ENCODE data around the gene PTH. TPM values are rescaled to one million over a fixed set of nuclear protein-coding genes. Genes with fewer than 3 reads are reported as not detected.
A peak's percentile ranks its signal among the peaks of the same experiment; 100 is the strongest.

Gene PTH
- total RNA-seq, 2 donors from 2014 or later, result not detected

DNA sequence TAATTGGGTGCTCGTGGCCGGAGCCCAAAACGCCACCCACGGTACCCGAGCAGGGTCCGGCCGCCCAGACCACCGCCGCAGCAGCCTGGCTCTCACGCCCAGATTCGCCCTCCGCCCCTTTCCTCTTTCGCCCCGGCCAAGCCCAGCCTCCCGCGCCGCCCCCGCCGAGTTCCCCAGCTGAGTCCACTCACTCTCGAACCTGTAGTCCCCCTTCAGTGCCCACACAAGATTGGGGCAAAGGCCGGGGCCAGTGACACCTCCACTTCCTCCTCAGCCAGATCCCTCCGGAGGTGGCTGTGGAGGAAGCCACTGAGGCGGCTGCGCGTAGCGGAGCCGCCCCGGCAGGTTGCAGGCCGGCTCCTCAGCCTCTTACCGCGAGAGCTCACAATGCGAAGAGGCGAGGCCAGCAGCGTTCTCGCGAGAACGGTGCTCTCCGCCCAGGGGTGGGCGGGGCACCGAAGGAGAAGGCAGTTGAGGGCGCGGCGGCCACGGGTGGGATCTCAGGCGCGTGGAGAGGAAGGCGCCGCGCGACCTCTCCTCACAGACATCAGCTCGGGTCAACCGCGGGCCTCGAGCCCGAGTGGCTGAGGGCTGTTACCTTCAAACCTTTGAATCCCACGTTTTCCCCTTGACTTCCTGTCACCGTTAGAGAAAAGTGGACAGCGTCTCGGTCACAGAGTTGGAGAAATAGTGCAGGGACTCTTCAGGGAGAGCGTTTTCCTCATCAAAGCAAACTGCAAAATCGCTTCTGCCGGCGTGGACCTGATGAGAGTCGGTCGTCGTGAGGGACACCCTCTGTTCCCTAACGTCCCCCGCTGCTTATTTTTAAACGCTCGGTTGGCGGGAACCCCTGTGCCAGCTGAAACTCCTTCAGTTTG, 32.7 kb downstream of the PTH start, which contains the start of gene BTBD10:
TSS of gene BTBD10 (minus strand) at position 322 of the 878 bp plus-strand sequence. CDS start 18,098 bp downstream, outside the sequence.
- DNase-seq (ENCODE audit: low spot score), result peak; percentile 89
- H3K27me3 ChIP-seq, result no peaks in the 10 kb centered on the region
- no peaks in the 10 kb centered on the region for H3K36me3 ChIP-seq
- H3K9me3 ChIP-seq, result no peaks in the 10 kb centered on the region
- H3K4me3 ChIP-seq, result peak within 1 kb of the TSS; percentile 70 to 92
- peaks cover 0 to 7% of the 10 kb centered on the region in 2 donors for H3K4me1 ChIP-seq
- TF ChIP-seq, protein P1, sequence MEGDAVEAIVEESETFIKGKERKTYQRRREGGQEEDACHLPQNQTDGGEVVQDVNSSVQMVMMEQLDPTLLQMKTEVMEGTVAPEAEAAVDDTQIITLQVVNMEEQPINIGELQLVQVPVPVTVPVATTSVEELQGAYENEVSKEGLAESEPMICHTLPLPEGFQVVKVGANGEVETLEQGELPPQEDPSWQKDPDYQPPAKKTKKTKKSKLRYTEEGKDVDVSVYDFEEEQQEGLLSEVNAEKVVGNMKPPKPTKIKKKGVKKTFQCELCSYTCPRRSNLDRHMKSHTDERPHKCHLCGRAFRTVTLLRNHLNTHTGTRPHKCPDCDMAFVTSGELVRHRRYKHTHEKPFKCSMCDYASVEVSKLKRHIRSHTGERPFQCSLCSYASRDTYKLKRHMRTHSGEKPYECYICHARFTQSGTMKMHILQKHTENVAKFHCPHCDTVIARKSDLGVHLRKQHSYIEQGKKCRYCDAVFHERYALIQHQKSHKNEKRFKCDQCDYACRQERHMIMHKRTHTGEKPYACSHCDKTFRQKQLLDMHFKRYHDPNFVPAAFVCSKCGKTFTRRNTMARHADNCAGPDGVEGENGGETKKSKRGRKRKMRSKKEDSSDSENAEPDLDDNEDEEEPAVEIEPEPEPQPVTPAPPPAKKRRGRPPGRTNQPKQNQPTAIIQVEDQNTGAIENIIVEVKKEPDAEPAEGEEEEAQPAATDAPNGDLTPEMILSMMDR (IDR thresholded peaks at IDR 0.05), result no peak
- H3K27ac ChIP-seq, result peak within 1 kb of the TSS; percentile 85 to 93

- TF ChIP-seq, protein P1 (IDR thresholded peaks at IDR 0.05), result no peak
- no peaks in the 10 kb centered on the region for H3K36me3 ChIP-seq
- no peak for DNase-seq (ENCODE audit: low spot score)
- no peaks in the 10 kb centered on the region for H3K27me3 ChIP-seq
- peak overlapping the region; percentile 70 to 92 for H3K4me3 ChIP-seq
- H3K4me1 ChIP-seq, result peaks cover 0 to 7% of the 10 kb centered on the region in 2 donors
- H3K27ac ChIP-seq, result peak overlapping the region; percentile 85 to 93
- no peaks in the 10 kb centered on the region for H3K9me3 ChIP-seq
Measured at GRCh38 chr11:13462311-13462900, 33.4 kb downstream of the PTH start.

GRCh38 chr11:13461291-13461690, 34.5 kb downstream of the PTH start:
- TF ChIP-seq, protein P1 (IDR thresholded peaks at IDR 0.05), result no peak
- Histone ChIP-seq H3K36me3 (no peaks in the 10 kb centered on the region), H3K27me3 (no peaks in the 10 kb centered on the region), H3K4me3 (no peak overlapping the region), H3K4me1 (peaks cover 0 to 7% of the 10 kb centered on the region in 2 donors), H3K27ac (no peak overlapping the region), H3K9me3 (no peaks in the 10 kb centered on the region)
- DNase-seq (ENCODE audit: low spot score), result no peak

- no peak for DNase-seq (ENCODE audit: low spot score)
- TF ChIP-seq, protein P1 (IDR thresholded peaks at IDR 0.05), result no peak
- H3K9me3 ChIP-seq, result peaks cover 0 to 5% of the 10 kb centered on the region in 2 donors
- H3K36me3 ChIP-seq, result no peaks in the 10 kb centered on the region
- H3K4me3 ChIP-seq, result no peak overlapping the region
- H3K4me1 ChIP-seq, result peaks cover 0 to 13% of the 10 kb centered on the region in 2 donors
- H3K27ac ChIP-seq, result no peak overlapping the region
- H3K27me3 ChIP-seq, result no peaks in the 10 kb centered on the region
Measured at GRCh38 chr11:13450832-13451397, 44.9 kb downstream of the PTH start.

DNA sequence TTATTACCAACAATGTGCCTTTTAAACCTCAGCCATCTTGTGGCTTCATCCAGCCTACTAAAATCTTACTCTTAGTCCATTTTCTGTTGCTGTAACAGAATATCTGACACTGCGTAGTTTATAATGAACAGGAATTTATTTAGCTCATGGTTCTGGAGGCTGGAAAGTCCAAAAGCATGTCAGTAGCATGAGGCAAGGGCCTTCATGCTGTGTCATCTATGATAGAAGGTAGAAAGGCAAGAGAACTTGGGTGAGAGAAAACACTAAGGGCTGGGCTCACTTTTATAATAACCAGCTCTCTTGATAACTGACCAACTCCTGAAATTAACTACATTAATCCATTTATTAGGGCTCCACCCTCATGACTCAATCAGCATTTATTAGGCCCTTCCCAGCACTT, 46.3 kb downstream of the PTH start:
- Histone ChIP-seq H3K27ac (peak overlapping the region in 1 of 2 donors; percentile 64), H3K36me3 (no peaks in the 10 kb centered on the region), H3K4me3 (no peak overlapping the region), H3K4me1 (peaks cover 0 to 13% of the 10 kb centered on the region in 2 donors), H3K27me3 (no peaks in the 10 kb centered on the region), H3K9me3 (peaks cover 0 to 5% of the 10 kb centered on the region in 2 donors)
- TF ChIP-seq, protein P1 (IDR thresholded peaks at IDR 0.05), result no peak
- DNase-seq (ENCODE audit: low spot score), result no peak

Data from right atrium auricular region (tissue), 2 donors.